SH-SY5Y (cell line): Measurements from ENCODE around the gene EFCAB12.

Source experiments
- GATA2 ChIP-seq: IDR thresholded peaks from 2 replicates; pipeline ENCODE4 v1.6.1; 2011; ENCODE audit warnings: mild to moderate bottlenecking, low read depth, low read length
- GATA3 ChIP-seq: IDR thresholded peaks from 2 replicates; pipeline ENCODE4 v1.6.1; 2011; ENCODE audit warnings: low read depth, mild to moderate bottlenecking, low read length, moderate library complexity

EFCAB12 gene

DNA sequence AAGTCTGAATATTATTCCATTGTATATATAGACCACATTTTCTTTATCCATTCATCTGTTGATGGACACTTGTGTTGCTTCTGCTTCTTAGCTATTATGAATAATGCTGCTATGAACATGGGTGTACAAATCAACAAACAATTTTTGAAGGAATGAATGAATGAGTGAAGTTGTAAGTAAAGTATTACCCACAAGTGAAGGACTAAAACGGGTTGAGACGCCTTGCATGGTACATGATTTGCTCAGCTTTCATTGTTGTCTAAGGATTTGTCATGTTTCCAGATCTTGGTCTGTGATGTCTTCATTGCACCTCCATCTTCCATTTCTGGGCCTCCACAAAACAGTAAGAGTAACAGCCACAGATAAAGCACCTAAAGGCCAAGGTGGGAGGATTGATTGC lies 32.1 kb upstream of the EFCAB12 start:
- TF ChIP-seq GATA3 (no peak), GATA2 (no peak)

DNA sequence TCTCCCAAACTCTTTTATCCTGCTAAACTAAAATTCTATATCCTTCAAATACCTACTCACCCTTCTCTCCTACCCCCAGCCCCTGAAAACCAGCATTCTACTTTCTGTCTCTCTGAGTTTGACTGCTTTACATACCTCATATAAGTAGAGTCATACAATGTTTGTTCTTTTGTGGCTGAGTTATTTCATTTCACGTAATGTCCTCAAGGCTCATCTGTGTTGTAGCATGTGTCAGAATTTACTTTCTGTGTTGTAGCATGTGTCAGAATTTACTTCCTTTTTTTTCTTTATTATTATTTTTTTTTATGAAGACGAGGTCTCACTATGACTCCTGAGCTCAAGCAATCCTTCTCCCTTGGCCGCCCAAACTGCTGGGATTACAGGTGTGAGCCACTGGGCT lies 31.7 kb upstream of the EFCAB12 start:
- TF ChIP-seq GATA3 (no peak), GATA2 (no peak)

DNA sequence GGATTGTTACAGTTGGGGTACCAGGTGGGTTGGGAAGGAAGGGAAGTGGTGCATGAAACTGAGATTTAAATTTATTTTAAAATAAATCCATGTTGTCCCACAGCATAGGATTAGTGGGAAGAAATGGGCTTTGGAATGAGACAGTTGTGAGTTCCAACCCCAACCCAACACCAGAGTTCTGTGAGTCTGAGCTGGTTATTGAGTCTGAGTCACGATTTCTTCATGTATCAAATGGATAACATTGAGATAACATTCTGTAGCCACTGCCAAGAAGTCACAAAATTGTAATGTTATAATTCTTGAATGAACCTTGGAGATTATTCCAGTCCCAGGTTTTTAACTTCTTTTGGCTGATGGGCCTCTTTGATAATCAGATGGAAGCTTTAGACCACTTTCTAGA lies 25.3 kb upstream of the EFCAB12 start:
- TF ChIP-seq GATA2 (no peak), GATA3 (no peak)

DNA sequence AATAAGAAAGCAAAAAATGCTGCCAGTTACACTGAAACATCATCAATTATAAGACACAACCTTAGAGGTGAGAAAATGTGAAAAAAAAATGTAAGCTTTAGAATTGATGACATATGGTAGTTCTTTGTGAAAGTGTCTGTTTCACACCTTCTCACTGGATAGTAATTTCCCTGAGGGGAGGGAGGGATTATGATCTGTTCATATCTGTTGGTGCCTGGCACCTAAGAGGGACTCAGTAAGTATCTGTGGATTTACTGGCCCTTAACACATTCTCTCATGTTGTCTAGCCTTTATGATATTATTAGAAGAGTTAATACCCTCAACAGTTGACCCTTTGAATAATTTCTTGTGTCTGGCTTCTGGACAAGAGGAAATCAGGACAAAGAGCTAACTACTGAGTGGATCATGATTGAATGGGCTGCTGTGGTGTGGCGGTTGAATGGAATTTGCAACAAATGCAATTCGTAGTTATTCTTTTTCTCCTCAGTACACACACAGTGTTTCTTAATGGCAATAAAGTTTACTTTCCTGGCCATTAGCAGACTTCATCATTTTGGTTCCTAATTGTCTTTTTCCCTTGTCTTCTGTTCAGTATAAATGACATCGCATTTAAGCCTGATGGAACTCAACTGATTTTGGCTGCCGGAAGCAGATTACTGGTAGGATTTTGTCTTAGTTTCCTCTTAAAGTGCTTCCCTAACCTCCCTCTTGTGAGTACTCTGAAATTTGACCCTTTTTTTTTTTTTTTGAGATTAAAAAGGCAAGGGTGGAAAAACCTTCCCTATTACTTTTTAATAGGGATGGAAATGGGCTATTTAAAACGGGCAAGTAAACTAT lies 21.1 kb upstream of the EFCAB12 start:
- TF ChIP-seq GATA2 (no peak), GATA3 (no peak)

DNA sequence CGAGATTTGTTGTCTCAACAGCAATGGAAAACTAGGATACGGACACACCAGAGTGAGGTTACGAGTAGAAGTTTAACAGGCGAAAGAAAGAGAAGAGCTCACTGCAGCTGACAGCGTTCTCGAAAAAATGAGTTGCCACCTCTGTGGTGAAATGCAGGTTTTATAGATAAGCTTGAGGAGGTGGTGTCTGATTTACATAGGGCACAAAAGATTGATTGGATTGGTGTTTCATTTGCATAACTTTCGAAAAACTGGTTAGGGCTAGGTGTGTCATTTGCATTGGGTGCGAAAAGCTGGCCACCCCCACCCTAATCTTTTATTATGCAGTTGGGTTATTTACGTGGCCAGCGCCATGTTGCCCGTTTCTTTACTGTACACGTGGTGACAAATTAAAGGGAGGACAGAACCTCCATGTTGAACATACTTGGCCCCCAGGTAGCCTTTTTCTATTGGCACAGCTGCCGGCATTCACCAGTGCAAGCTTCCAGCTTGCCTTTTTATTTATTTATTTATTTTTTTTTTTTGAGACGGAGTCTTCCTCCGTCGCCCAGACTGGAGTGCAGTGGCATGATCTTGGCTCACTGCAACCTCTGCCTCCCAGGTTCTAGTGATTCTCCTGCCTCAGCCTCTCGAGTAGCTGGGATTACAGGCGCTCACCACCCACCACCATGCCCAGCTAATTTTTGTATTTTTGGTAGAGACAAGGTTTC lies 19.9 kb upstream of the EFCAB12 start:
- no peak for TF ChIP-seq GATA3
- no peak for TF ChIP-seq GATA2

DNA sequence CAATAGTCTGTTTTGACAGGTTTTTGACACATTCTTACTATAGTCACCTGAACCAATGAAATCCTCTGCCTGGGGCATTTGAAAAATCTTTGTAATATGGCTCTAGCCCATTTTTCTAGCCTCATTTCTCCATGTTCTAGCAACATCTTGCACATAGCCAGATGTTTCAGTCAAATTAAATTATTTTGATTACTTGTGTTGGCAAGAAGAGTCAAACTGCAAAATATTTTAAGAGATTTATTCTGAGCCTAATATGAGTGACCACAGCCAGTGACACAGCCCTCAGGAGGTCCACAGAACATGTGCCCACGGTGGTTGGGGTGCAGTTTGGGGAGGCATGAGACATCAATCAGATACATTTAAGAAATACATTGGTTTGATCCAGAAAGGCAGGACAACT lies 18.5 kb upstream of the EFCAB12 start:
- TF ChIP-seq GATA3: no peak
- no peak for TF ChIP-seq GATA2

DNA sequence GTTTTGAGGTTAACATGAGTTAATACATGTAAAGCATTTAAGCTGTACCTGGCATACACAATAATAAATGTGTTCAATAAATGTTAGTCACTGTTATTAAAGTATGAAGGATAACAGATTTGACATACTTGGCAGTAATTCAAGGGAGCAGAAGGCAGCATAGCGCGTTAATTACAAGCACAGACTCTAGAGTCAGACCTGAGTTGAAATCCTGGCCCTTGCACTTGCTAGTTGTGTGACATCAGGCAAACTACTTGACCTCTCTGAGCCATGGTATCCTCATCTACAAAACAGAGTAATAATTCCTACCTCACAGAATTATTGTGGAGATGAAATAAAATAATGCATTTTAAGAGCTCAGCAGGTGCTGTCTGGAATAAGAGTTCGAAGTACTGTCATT lies 17.0 kb upstream of the EFCAB12 start:
- TF ChIP-seq GATA2 (no peak), GATA3 (no peak)

DNA sequence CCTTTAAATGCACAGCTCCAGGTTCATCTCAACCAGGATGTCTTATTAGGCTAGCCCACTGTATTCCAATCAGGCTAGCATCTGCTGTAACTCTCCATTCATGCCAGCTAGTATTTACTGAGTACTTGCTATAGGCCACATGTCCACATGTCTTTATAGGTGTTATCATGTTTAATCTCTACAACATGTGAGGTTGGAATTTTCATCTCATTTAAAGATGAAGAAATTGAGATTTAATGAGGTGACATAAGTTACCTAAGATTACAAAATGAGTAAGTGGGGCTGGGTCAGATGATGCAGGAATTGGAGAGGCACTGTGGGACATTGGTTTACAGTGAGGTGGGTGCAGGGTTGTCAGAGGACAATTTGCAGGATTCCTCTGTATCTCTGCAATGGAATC lies 14.5 kb upstream of the EFCAB12 start:
- TF ChIP-seq GATA2: no peak
- no peak for TF ChIP-seq GATA3

DNA sequence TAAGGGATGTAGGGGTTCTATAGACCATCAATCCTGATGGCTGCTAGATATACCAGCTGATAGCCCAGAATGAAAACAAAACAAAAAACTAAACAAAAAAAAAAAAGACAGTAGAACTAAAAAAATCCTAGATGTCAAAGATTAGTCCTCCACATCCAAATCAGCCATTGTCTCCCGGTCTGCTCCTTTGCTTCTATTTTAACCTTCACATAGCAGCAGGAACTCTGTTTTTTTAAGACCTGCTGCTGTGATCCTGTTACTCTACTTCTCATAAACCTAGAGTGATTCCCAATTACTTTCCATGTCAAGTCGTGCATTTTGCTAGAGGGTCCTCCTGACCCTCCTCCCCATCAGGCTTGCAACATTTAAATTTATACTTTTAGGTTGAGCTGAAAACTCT lies 14.1 kb upstream of the EFCAB12 start:
- TF ChIP-seq GATA3: no peak
- TF ChIP-seq GATA2: no peak

DNA sequence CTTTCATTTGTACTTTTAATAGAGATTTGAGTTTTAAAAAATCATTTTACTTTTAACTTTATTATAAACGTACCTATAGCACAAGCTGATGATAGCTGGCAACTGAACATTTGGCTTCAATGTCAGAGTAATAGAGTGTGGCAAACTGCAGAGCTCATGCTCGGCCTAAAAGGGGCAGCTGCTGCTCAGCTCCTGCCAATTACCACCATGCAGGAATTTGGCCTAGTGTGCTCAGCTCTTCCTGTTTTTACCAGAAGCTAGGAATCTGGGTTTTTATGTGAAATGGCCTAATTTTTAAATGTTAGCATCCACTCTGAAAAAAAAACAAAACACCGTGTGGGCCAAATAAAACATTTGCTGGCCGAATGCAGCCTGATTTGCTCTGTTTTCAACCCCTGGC lies 13.3 kb upstream of the EFCAB12 start:
- TF ChIP-seq GATA2: no peak
- TF ChIP-seq GATA3: no peak

DNA sequence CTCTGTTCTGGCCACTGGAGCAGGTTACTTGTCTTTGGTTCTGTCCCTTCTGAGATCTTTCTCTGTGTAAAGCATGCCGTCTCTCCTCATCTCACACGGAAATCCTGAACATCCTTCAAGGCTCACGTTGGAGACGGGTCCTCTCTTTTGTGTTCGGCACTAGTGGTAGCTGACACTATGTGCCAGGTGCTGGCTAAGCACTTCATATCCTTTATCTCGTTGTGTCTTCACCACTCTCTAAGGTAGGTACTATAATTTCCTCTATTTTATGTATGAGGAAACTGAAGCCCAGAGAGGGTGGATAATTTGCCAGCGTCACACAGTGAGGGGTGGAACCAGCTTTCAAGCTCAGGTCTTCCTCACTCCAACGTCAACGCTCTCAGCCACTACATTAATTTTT lies 12.8 kb upstream of the EFCAB12 start:
- no peak for TF ChIP-seq GATA2

DNA sequence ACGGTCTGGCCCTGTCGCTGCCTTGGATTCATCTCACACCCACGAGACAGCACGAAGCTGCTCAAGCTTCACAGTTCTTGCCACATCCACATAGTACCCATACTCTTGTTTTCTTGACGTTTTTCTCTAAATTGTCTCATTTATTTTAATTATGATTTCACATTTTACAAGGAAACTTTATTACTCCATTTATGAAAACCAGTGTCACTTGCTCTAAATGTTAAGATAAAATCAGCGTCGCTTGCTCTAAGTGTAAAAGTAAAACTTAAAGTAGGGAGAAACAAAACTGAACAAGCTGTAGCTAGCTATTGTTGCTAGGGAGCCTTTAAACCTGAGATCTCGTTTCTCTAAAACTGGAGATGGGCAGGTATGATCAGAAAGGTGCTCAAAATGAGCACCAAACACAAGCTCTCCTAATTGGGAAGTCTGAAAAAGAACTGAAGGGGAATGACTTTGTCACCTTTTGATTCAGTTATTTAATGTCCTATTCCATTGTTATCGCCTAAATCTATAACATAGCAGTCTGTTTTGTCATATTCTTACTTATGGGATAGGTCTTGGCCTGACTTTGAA lies 12.3 kb upstream of the EFCAB12 start:
- no peak for TF ChIP-seq GATA3
- TF ChIP-seq GATA2: no peak

DNA sequence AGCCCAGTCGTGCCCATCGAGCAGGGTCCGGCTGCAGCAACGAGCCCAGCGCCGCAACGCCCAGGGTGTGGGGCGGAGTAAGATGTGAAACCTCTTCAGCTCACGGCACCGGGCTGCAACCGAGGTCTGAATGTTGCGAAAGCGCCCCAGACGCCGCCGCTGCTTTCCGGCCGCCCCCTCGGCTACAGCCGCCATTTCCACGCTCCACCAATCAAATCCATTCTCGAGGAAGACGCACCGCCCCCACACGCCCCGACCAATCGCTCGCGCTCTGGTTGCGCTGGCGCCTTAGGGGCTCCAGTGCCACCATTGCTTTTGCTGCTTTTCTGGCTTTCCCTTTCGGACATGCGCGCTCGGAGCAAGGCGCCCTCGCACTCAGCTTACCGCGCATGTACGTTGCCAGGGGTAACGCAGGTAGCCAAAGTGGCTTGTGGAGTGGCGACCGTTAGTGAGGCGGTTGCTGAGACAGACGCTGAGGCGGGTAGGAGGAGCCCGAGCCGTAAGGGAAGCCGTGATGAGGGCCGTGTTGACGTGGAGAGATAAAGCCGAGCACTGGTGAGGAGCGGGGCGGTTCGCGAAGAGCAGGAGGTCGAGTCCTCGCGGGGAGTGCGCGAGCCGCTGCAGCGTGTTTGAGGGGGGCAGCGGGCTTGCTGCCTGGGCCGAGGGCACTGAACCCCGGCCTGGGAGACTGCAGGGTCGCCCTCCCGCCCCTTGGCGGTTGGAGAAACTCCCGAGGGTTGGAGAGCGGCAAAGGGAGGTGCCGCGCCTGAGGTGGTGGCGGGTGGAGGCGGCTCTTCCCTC lies 11.6 kb upstream of the EFCAB12 start, which contains the start of the genes IFT122 and MBD4:
IFT122 (plus strand) TSS at position 408 of the 801 bp plus-strand sequence; CDS start at position 515, 107 bp downstream.
MBD4 (minus strand) TSS at position 132 of the 801 bp plus-strand sequence; CDS start at position 17, 115 bp downstream.
- TF ChIP-seq GATA3 (no peak), GATA2 (no peak)

DNA sequence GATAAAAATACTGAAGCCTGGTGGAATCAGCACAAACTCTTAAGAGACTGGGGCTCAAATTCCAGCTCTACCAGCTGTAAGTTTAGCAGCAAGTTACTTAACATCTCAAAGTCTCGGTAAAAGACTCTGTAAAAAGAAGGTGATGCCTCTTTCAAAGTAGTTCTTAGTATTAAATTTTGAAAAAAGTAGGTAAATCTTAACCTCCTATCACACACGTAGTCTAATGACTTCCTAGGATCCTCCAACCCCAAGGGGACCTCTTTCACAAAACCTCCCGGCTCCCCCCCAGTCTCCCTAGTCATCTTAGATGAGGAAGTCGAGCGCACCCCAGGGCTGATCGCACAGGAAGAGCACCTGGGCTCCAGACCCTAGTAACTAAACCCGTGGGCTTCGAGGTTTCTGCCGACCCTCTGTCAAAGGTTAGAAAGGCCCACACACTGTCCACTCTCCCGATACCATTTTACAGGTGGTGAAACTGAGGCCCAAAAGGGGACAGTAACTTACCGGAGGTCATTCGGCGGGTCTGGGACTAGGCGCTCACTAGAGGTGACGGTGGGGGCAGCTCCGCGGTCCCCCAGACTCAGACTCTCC lies 10.9 kb upstream of the EFCAB12 start:
- TF ChIP-seq GATA3 (no peak), GATA2 (no peak)

DNA sequence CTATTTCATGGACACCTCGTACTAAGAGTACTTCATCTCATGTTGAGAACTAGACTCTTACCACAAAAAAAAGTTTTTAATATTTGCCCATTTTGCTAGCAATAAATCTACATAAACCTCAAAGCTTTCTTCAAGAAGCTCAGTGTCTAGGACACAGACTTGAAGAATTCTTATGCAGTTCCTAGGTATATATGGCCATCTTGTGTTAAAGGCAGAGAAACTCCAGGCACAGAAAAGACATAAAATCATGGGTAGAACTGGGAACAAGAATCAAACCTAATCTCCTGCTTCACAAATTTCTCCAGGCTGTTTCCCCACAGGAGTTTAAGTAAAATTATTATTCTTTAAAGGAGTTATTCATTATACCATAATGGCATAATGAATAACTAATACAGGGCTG lies 6.9 kb upstream of the EFCAB12 start:
- no peak for TF ChIP-seq GATA2
- no peak for TF ChIP-seq GATA3
